NT2/D1 (cell line): ENCODE data around the gene TTBK2.

Experiments
- YY1 ChIP-seq: IDR thresholded peaks from 2 replicates; pipeline ENCODE4 v1.6.1; 2011; ENCODE audit not compliant: insufficient read length, insufficient read depth
- ZNF274 ChIP-seq: IDR thresholded peaks from 2 replicates; pipeline ENCODE4 v1.6.1; 2011; ENCODE audit warnings: mild to moderate bottlenecking, low read depth, low read length

GRCh38 chr15:42955518-42955917 lies 34.9 kb upstream of the TTBK2 start:
- TF ChIP-seq YY1 (no peak), ZNF274 (no peak)
